ENCODE measurements around the gene IL18BP. TPM values are rescaled to one million over a fixed set of nuclear protein-coding genes. Genes with fewer than 3 reads are reported as not detected.

The IL18BP gene
- total RNA-seq, 1 donor from 2014 or later, result 19.8 TPM

DNA sequence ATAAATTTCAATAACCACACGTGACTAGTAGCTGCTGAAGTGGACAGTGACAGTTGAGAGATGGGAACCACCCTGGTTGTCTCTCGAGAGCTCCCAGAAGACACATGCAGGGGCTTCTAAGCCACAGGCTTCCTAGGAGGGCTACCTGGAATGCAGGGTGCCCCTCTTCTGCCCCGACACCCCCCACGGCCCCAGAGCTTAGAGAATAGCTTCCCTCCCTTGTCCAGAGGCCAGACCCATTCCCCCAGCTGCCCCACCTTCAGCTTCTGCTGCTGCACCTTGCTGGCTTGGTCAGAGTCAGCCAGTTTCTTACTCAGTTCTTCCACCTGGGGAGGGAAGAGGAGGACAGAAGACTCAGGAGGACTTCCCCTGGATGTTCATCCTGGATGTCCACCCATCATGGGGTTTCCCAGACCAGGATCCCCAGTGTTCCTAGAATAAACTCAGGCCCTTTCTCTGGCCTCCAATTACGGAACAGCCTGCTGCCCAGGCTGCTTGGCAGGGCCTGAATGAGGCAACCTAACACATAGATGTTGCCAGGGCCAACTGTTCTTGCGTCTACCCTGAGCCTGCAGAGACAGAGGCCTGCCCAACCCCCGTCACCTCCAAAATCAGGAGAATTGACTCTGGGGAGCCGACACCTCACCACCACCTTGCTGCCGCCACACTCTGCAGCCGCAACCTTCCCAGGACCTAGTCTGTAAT, 12.0 kb downstream of the IL18BP start:
- Mint-ChIP-seq H3K4me3 (ENCODE audit: low read depth) (no peak overlapping the region), H3K27ac (no peak overlapping the region), H3K4me1 (ENCODE audit: low read depth) (no peaks in the 10 kb centered on the region), H3K27me3 (no peaks in the 10 kb centered on the region), H3K36me3 (ENCODE audit: insufficient read depth) (peaks cover 37% of the 10 kb centered on the region), H3K9me3 (ENCODE audit: low read depth) (no peaks in the 10 kb centered on the region)
- TF ChIP-seq, protein P1, sequence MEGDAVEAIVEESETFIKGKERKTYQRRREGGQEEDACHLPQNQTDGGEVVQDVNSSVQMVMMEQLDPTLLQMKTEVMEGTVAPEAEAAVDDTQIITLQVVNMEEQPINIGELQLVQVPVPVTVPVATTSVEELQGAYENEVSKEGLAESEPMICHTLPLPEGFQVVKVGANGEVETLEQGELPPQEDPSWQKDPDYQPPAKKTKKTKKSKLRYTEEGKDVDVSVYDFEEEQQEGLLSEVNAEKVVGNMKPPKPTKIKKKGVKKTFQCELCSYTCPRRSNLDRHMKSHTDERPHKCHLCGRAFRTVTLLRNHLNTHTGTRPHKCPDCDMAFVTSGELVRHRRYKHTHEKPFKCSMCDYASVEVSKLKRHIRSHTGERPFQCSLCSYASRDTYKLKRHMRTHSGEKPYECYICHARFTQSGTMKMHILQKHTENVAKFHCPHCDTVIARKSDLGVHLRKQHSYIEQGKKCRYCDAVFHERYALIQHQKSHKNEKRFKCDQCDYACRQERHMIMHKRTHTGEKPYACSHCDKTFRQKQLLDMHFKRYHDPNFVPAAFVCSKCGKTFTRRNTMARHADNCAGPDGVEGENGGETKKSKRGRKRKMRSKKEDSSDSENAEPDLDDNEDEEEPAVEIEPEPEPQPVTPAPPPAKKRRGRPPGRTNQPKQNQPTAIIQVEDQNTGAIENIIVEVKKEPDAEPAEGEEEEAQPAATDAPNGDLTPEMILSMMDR (IDR thresholded peaks at IDR 0.05; ENCODE audit: unreplicated experiment), result no peak
- no peak for DNase-seq (ENCODE audit: low spot score, unreplicated experiment)

DNA sequence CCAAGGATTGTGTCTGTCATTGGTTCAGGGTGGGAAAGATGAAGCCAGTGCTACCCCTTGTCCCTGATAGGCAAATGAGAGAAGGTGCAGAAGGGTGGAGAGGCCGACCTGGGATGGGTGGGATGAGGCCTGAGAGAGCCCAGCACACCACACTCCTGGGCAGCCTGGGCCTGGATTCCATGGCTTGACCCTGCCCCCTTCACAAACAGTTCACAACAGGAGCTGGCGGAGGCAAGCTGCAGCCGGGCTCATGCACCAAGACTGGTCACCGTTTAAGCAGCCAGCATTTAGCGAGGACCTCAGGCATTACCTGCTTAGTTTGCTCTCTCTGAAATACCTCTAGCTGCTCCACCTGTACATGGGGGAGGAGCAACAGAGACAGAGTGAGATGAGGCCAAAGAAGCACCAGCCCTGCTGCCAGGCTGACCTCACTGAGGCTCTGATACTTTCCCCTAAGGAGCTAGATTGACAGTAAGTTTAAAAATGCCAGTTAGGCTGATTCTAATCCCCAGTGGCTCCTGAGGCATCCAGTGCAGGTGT, 13.5 kb downstream of the IL18BP start:
- H3K4me3 Mint-ChIP-seq (ENCODE audit: low read depth), result no peak overlapping the region
- no peaks in the 10 kb centered on the region for H3K9me3 Mint-ChIP-seq (ENCODE audit: low read depth)
- DNase-seq (ENCODE audit: low spot score, unreplicated experiment), result no peak
- peaks cover 37% of the 10 kb centered on the region for H3K36me3 Mint-ChIP-seq (ENCODE audit: insufficient read depth)
- no peak overlapping the region for H3K27ac Mint-ChIP-seq
- TF ChIP-seq, protein P1 (IDR thresholded peaks at IDR 0.05; ENCODE audit: unreplicated experiment), result no peak
- H3K4me1 Mint-ChIP-seq (ENCODE audit: low read depth), result no peaks in the 10 kb centered on the region
- no peaks in the 10 kb centered on the region for H3K27me3 Mint-ChIP-seq

DNA sequence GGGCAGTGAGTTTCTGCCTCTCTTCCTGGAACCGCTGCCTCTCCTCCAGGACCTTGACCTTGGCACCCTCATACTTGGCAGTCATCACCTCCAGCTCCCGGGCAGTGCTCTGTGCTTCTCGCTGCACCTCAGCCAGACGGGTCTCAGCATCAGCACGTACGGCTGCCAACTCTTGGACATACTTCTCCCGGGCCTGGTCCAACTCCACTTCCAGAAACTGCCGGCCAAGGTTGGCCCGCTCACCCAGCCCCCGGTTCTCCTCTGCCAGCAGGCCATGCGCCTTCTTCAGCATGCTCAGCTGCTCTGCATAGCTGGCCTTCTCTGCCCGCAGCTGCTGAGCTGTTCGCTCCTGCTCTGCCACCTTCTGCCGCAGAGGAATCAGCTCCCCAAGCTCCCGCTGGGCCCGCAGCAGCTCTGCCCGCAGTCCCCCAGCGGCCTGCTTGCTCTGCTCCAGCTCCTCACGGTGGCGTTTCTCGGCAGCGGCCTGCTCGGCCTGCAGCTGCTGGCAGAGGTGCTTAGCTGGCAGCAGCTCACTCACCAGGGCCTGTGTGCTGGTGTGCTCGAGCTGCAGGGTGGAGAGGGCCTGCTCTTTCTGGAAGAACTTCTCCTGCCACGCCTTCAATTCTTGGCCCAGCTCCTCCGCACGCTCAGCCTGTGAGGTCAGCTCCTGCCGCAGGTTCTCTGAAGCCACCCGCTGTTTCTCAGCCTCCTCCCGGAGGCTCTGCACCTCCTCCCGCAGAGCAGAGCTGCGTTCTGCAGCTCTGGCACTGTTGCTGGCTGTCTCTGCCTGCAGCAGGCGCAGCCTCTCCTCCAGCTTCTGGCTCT, 14.4 kb downstream of the IL18BP start:
- Mint-ChIP-seq H3K27ac (no peak overlapping the region), H3K27me3 (no peaks in the 10 kb centered on the region), H3K4me3 (ENCODE audit: low read depth) (no peak overlapping the region), H3K36me3 (ENCODE audit: insufficient read depth) (peaks cover 36% of the 10 kb centered on the region), H3K4me1 (ENCODE audit: low read depth) (no peaks in the 10 kb centered on the region), H3K9me3 (ENCODE audit: low read depth) (no peaks in the 10 kb centered on the region)
- DNase-seq (ENCODE audit: low spot score, unreplicated experiment), result no peak
- TF ChIP-seq, protein P1 (IDR thresholded peaks at IDR 0.05; ENCODE audit: unreplicated experiment), result no peak

DNA sequence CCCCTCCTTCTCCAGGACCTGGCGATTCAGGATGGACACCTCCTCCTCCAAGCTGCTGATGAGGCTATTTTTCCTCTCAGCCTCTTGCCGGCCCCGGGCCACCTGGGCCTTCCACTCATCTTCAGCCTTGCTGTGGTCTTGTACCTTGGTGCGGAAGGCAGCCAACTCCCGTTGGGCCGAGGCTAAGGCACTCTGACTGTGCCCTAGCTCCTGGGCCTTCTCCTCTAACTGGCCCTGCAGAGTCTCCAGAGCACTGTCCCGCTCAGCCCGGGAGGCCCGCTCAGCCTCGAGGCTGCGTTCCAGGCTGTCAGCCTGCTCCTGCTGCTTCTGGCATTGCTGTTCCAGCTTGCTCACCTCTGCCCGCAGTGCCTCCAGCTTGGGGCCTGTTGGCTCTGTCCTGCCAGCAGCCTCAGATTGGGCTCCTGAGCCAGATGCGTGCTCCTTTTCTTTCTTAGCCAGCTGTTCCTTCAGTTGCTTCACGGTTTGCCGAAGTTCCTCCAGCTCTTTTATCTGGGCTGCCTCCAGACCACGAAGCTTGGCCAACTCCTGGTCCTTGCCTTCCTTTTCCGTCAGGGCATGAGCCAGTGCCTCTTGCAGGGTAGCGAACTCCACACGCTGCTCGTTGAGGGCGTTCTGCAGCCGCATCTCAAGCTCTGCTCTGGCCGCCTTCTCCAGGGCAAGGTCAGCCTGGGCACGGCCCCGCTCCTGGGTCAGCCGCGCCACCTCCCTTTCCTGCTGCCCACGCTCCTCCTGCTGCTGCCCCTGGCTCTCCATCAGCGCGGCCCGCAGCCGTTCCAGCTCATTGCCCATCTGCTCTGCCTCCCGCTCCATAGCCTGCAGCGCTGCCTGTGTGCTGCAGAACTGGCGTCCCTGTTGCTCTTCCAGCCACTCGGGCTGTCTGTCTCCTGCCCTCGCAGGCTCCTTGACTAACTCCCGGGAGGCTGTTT, 15.3 kb downstream of the IL18BP start:
- H3K36me3 Mint-ChIP-seq (ENCODE audit: insufficient read depth), result peaks cover 36% of the 10 kb centered on the region
- H3K27me3 Mint-ChIP-seq, result no peaks in the 10 kb centered on the region

More for the DNA sequence above, 15.3 kb downstream of the IL18BP start:
- Mint-ChIP-seq H3K9me3 (ENCODE audit: low read depth) (no peaks in the 10 kb centered on the region), H3K27ac (no peak overlapping the region), H3K4me1 (ENCODE audit: low read depth) (no peaks in the 10 kb centered on the region), H3K4me3 (ENCODE audit: low read depth) (no peak overlapping the region)
- no peak for DNase-seq (ENCODE audit: low spot score, unreplicated experiment)
- TF ChIP-seq, protein P1 (IDR thresholded peaks at IDR 0.05; ENCODE audit: unreplicated experiment), result no peak

All from progenitor cell of endocrine pancreas (in vitro differentiated cells).